K562 (cell line): ENCODE measurements around the gene EIF4G1. TPM values are rescaled to one million over a fixed set of nuclear protein-coding genes. Genes with fewer than 3 reads are reported as not detected.
A peak's percentile ranks its signal among the peaks of the same experiment; 100 is the strongest.

ENCODE experiments used
- ATAC-seq: fragments of 200-7000 bp; cut with Tn5 transposase; 3 replicates; pipeline ENCODE4 v1.9.1; 2020; ENCODE audit warnings: moderate library complexity
- BruUV-seq: library from RNA; stranded (reverse); fragments of 400-500 nt; replicated peaks from 2 replicates; lab custom pipeline; 2021; lab: Mats Ljungman, UMichigan
- CTCF ChIA-PET: fragments of 300-600 bp; formaldehyde crosslinking; extraction: SDS; loops from one replicate; lab custom pipeline; 2021; ENCODE audit warnings: low intra/inter-chr PET ratio; lab: Yijun Ruan, JAX
- POLR2A ChIA-PET: fragments of 300-600, 350-650 bp; sonication (Branson Sonifier 250); formaldehyde crosslinking; extraction: SDS; loops from one replicate; lab custom pipeline; 2021; ENCODE audit warnings: antibody characterized with exemption, inconsistent platforms; lab: Yijun Ruan, JAX
- DNase-seq, 4 experiments: peaks; one replicate each; pipeline versions ENCODE4 v3.0.0 to v3.0.0-alpha.2; 2011 to 2018; ENCODE audit warnings: low spot score in 3 of 4, mixed read lengths in 3 of 4; ENCODE audit errors: extremely low read depth in 1 of 4
- FAIRE-seq: peaks from 2 replicates; lab custom pipeline; 2011; peaks lifted over from hg19 to GRCh38; lab: Jason Lieb, UNC
- H2AFZ ChIP-seq: 2 replicates; pipeline ENCODE4 v1.6.0; 2011; ENCODE audit warnings: low read depth, low read length, control low read depth, inconsistent platforms
- H3K27ac ChIP-seq: fragments of 200-600 bp; 3 replicates; pipeline ENCODE4 v1.8.0; 2011; ENCODE audit warnings: low read depth, mild to moderate bottlenecking, control low read depth, inconsistent platforms, low read length, moderate library complexity, mixed read lengths; ENCODE audit errors: extremely low read depth
- H3K27me3 ChIP-seq, 2 experiments: fragments of 300-600 bp in 1 of 2; 2 replicates in 1 of 2; 3 replicates in 1 of 2; pipeline versions ENCODE4 v1.6.0 to v1.8.0; 2011; ENCODE audit warnings: inconsistent platforms in 2 of 2, low read length in 2 of 2, mild to moderate bottlenecking in 1 of 2, mixed read lengths in 1 of 2, moderate library complexity in 1 of 2; ENCODE audit not compliant: control insufficient read depth in 2 of 2, insufficient read depth in 2 of 2
- H3K36me3 ChIP-seq: fragments of 300-600 bp; 3 replicates; pipeline ENCODE4 v1.8.0; 2011; ENCODE audit warnings: mild to moderate bottlenecking, low read length, inconsistent platforms; ENCODE audit not compliant: control insufficient read depth, insufficient read depth
- H3K4me1 ChIP-seq, 2 experiments: fragments of 200-600 bp in 1 of 2; replicated peaks in 1 of 2; 2 replicates in 1 of 2; 3 replicates in 1 of 2; pipeline versions ENCODE4 v1.5.1 to v1.8.0; 2011; ENCODE audit warnings: inconsistent platforms in 2 of 2, low read length in 2 of 2, mild to moderate bottlenecking in 1 of 2, mixed read lengths in 1 of 2, moderate library complexity in 1 of 2; ENCODE audit not compliant: control insufficient read depth in 2 of 2, insufficient read depth in 2 of 2
- H3K4me2 ChIP-seq: 2 replicates; pipeline ENCODE4 v1.6.1; 2011; ENCODE audit warnings: low read length, control low read depth, inconsistent platforms, mixed read lengths; ENCODE audit not compliant: insufficient read depth
- H3K4me3 ChIP-seq: fragments of 200-600 bp; sonication (generic), shearing (Covaris generic); 2 replicates; pipeline ENCODE4 v1.5.1; 2016; ENCODE audit warnings: control low read depth, inconsistent platforms
- H3K79me2 ChIP-seq: fragments of 200-600 bp; 3 replicates; pipeline ENCODE4 v1.8.0; 2011; ENCODE audit warnings: low read length, inconsistent platforms; ENCODE audit not compliant: control insufficient read depth, insufficient read depth
- H3K9ac ChIP-seq, 2 experiments: 2 replicates each; pipeline versions ENCODE4 v1.6.0 to v1.6.1; 2011; ENCODE audit warnings: low read depth in 2 of 2, low read length in 2 of 2, control low read depth in 1 of 2, inconsistent platforms in 1 of 2, mild to moderate bottlenecking in 1 of 2, mixed read lengths in 1 of 2; ENCODE audit not compliant: insufficient read depth in 1 of 2
- H3K9me1 ChIP-seq: one replicate; pipeline ENCODE4 v1.6.0; 2011; ENCODE audit warnings: inconsistent platforms, mild to moderate bottlenecking, low read length, moderate library complexity; ENCODE audit not compliant: control insufficient read depth, insufficient read depth
- H3K9me3 ChIP-seq: replicated peaks from 2 replicates; pipeline ENCODE4 v1.5.1; 2011; ENCODE audit warnings: low read depth, low read length, inconsistent platforms; ENCODE audit not compliant: control insufficient read depth, insufficient read depth
- H4K20me1 ChIP-seq: replicated peaks from 2 replicates; pipeline ENCODE4 v1.6.1; 2011; ENCODE audit warnings: low read length, inconsistent platforms, mixed read lengths; ENCODE audit not compliant: control insufficient read depth, insufficient read depth
- CEBPB ChIP-seq: fragments of 450-650 bp; IDR thresholded peaks from 2 replicates; pipeline ENCODE4 v1.6.1; 2016; ENCODE audit warnings: missing genetic modification characterization, missing compliant biosample characterization
- DMBX1 ChIP-seq: fragments of 250-450 bp; sonication (Bioruptor Pico); IDR thresholded peaks from 2 replicates; pipeline ENCODE4 v1.8.0; 2022; ENCODE audit warnings: inconsistent platforms, mild to moderate bottlenecking, moderate library complexity, borderline replicate concordance
- ELK3 ChIP-seq: fragments of 450-650 bp; formaldehyde crosslinking; IDR thresholded peaks from 2 replicates; pipeline ENCODE4 v1.4.0; 2020; ENCODE audit warnings: mild to moderate bottlenecking
- FOXA3 ChIP-seq, 2 experiments: fragments of 450-650 bp in 1 of 2; sonication (generic) in 1 of 2; formaldehyde crosslinking; IDR thresholded peaks in 1 of 2; conservative IDR thresholded peaks in 1 of 2; 2 replicates each; pipeline versions ENCODE4 v1.4.0 to v1.8.0; 2020 to 2022; ENCODE audit warnings: mild to moderate bottlenecking in 2 of 2, missing genetic modification reagents in 1 of 2
- LEF1 ChIP-seq: fragments of 450-650 bp; IDR thresholded peaks from 2 replicates; pipeline ENCODE4 v1.6.1; 2016; ENCODE audit warnings: mild to moderate bottlenecking
- MCM3 ChIP-seq: fragments of 450-650 bp; IDR thresholded peaks from 2 replicates; pipeline ENCODE4 v1.6.1; 2016
- SUPT5H ChIP-seq: fragments of 450-650 bp; IDR thresholded peaks from 2 replicates; pipeline ENCODE4 v1.6.1; 2016
- ZNF639 ChIP-seq, 2 experiments: fragments of 200-800 bp in 1 of 2; sonication (Bioruptor generic) in 1 of 2; sonication (generic) in 1 of 2; formaldehyde crosslinking in 1 of 2; IDR thresholded peaks in 1 of 2; conservative IDR thresholded peaks in 1 of 2; 2 replicates each; pipeline versions ENCODE4 v1.5.0 to v1.6.1; 2016 to 2020; ENCODE audit warnings: missing compliant biosample characterization in 1 of 2, missing genetic modification characterization in 1 of 2, missing genetic modification reagents in 1 of 2
- WGBS: fragments of 100-300 bp; shearing (Covaris generic); methylation state at CpG from one replicate; pipeline ENCODE4 v1.1.6; 2016; ENCODE audit warnings: low coverage, mixed read lengths; ENCODE audit not compliant: insufficient coverage; ENCODE audit errors: missing lambda C conversion rate; 5-methylcytosine and 5-hydroxymethylcytosine counted together
- in situ Hi-C: fragments of 300-500 bp; cut with MboI; formaldehyde crosslinking; loops from 4 replicates; pipeline ENCODE4 v1.15.0; 2018; ENCODE audit warnings: inconsistent platforms, mixed read lengths
- intact Hi-C: fragments of 100-400 bp; cut with micrococcal nuclease; formaldehyde crosslinking; loops from 2 replicates; pipeline ENCODE4 v1.14.2; 2022
- polyA plus RNA-seq, 8 experiments: library from polyadenylated mRNA; depleted of rRNA in 4 of 8; stranded (reverse) in 5 of 8; unstranded in 3 of 8; fragments of >200 nt; fragmentation: Nextera tagmentation in 2 of 8; fragmentation: Illumina TruSeq in 1 of 8; extraction: Ambion mirVana in 2 of 8; extraction: Trizol in 1 of 8; gene quantifications; 2 replicates each; pipeline versions ENCODE4 v1.2.1 to v1.2.3, GENCODE V29; 2011 to 2014; ENCODE audit warnings: inconsistent platforms in 1 of 8, missing spikeins in 1 of 8
- total RNA-seq, 7 experiments: library from RNA; depleted of rRNA in 6 of 7; stranded (reverse); fragments of >200 nt in 6 of 7; fragmentation: Illumina TruSeq in 2 of 7; extraction: Trizol in 2 of 7; gene quantifications; 2 replicates each; pipeline versions ENCODE4 v1.2.1 to v1.2.3, GENCODE V29; 2011 to 2021; ENCODE audit warnings: low replicate concordance in 1 of 7

The EIF4G1 gene
- total and polyA plus RNA-seq, 9 of the 15 experiments (the other 6 are each of a cell fraction or from before 2014, with no cell fraction given), result 4.6 to 505 (median 155) TPM

GRCh38 chr3:184362668-184363546 lies 48.5 kb downstream of the EIF4G1 start (continued):
- TF ChIP-seq ELK3, result 0 out of 2 replicates have a peak, but pooled peaks have one; percentile 44
- TF ChIP-seq LEF1, result peak; percentile 79; the same call in 1 of the 2 replicates
- TF ChIP-seq DMBX1, result peak; percentile 25; the same call in 1 of the 2 replicates

- in situ Hi-C loops, result no loop called here
- Histone ChIP-seq H4K20me1 (0 out of 2 replicates have a peak, but pooled peaks cover 3% of the 10 kb centered on the region), H3K9me3 (no peaks in the 10 kb centered on the region), H3K4me3 (no peak overlapping the region), H3K79me2 (peaks cover 33% of the 10 kb centered on the region), H3K27ac (no peak overlapping the region), H3K36me3 (peaks cover 52% of the 10 kb centered on the region), H3K4me2 (no peak overlapping the region), H2AFZ (no peak overlapping the region), H3K27me3 (no peaks in the 10 kb centered on the region), H3K9me1 (peaks cover 3% of the 10 kb centered on the region), H3K9ac (no peak overlapping the region), H3K4me1 (peaks cover 7 to 18% of the 10 kb centered on the region in 2 experiments; a peak in 3 of 5 replicates)
- ATAC-seq (no peak), DNase-seq (no peak), FAIRE-seq (no peak)
- ChIA-PET POLR2A (interaction anchor here (0.7 kb wide), 1 partner anchor 8 kb away, joined by 3 read pairs; no protein-coding TSS in a partner anchor), CTCF (no interaction called here)
- TF ChIP-seq ZNF639 (CRISPR knock-in tag; conservative IDR thresholded peaks at IDR 0.05 in 1 of 2, IDR thresholded peaks at IDR 0.05 in 1 of 2) (no peak), CEBPB (tag) (peak; percentile 69), MCM3 (peak; percentile 93), FOXA3 (CRISPR knock-in tag; conservative IDR thresholded peaks at IDR 0.05 in 1 of 2, IDR thresholded peaks at IDR 0.05 in 1 of 2) (peak in 1 of 2 experiments; percentile 22; a peak in 1 of 4 replicates), SUPT5H (0 out of 2 replicates have a peak, but pooled peaks have one; percentile 26)
- BruUV-seq, result no TSS peak
- WGBS, result 78% methylated on average over 5 of the region's 5 CpGs
- intact Hi-C loops, result no loop called here
Observed at GRCh38 chr3:184366619-184367289, 52.3 kb downstream of the EIF4G1 start.
